ENCODE results near the gene CELF4.

- TF ChIP-seq POLR2A (IDR thresholded peaks at IDR 0.05; ENCODE audit: low read depth, low read length) (no peak), SPI1 (IDR thresholded peaks at IDR 0.05; ENCODE audit: low read depth, low read length) (no peak)
These were observed 310.6 kb downstream of the CELF4 start for GRCh38 chr18:37254973-37255372.

All from GM12891 (cell line).